ENCODE data around the gene FAM174B. TPM values are rescaled to one million over a fixed set of nuclear protein-coding genes. Genes with fewer than 3 reads are reported as not detected.

FAM174B gene
- 10 to 100 TPM; 25.2 to 25.7 TPM for total RNA-seq

DNA sequence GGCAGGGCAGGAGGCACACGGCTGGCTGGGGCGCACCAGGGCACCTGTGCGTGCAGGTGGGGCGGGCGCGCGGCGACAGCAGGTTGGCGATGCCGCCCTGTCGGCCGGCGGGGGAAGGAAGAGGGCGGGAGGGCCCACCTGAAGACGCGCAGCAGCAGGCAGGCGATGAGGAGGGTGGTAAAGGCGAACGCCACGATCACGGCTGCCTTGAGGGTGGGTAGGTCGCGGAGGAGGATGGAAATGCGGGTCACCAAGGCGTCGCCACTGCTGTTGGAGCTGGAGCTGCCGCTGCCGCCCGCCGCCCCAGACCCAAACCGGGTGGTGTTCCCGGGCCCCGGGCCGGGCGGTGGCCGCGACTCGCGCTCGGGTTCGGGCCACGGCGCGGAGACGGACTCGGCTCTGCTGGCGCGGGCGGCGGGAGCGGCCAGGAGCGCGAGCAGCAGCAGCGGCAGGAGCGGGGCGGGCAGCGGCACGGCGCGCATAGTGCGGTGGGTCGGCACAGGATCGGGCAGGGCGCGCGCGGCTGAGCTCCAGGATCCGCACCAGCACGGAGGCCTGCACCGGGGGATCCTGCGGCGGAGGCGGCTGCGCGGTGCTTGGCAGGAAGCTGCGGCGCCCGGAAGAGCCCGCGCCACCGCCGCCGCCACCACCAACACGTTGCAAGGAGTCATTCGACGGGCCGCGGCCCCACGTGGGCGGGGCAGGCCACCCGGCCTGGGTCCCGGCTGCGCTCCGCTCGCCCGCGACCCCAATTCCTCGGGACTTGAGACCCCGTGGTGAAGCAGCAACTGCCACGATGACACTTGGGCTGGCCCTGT is at the start of gene FAM174B:
FAM174B (minus strand) TSS at position 598 of the 818 bp plus-strand sequence.
- DNase-seq, result peak; percentile 54
- H3K4me3 ChIP-seq, result peak within 1 kb of the TSS; percentile 57
- H3K27ac ChIP-seq, result peak within 1 kb of the TSS; percentile 43
- no peaks in the 10 kb centered on the region for H3K36me3 ChIP-seq
- H3K27me3 ChIP-seq, result no peaks in the 10 kb centered on the region
- peak within 1 kb of the TSS in 1 of 2 donors; percentile 61 for H3K9ac ChIP-seq (ENCODE audit: low read depth in 2 of 2, low read length in 2 of 2)
- TF ChIP-seq, protein P1, sequence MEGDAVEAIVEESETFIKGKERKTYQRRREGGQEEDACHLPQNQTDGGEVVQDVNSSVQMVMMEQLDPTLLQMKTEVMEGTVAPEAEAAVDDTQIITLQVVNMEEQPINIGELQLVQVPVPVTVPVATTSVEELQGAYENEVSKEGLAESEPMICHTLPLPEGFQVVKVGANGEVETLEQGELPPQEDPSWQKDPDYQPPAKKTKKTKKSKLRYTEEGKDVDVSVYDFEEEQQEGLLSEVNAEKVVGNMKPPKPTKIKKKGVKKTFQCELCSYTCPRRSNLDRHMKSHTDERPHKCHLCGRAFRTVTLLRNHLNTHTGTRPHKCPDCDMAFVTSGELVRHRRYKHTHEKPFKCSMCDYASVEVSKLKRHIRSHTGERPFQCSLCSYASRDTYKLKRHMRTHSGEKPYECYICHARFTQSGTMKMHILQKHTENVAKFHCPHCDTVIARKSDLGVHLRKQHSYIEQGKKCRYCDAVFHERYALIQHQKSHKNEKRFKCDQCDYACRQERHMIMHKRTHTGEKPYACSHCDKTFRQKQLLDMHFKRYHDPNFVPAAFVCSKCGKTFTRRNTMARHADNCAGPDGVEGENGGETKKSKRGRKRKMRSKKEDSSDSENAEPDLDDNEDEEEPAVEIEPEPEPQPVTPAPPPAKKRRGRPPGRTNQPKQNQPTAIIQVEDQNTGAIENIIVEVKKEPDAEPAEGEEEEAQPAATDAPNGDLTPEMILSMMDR (IDR thresholded peaks at IDR 0.05), result no peak
- H3K4me1 ChIP-seq, result no peaks in the 10 kb centered on the region
- intact Hi-C loops (cut with DNase I), result no loop called here
- no peaks in the 10 kb centered on the region for H3K9me3 ChIP-seq

DNA sequence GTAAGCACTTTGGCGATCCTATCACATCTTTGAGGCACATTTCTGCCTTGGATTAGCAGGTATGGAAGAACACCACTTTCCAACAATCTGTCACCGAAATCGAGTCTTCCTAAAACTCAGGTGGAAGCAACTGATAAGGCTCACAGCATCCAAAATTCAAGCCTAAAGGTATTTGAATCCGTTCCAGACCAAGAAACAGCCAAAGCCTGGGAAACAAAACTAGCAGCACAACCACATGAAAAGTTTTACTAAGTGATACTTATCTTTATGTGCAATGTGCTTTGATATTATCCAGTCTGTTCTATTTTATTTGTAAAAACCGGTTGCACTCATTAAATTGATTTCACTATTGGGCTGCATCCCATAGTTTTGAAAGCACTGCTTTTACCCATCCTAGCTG is 40.5 kb upstream of the FAM174B start:
- Histone ChIP-seq H3K9me3 (no peaks in the 10 kb centered on the region), H3K9ac (ENCODE audit: low read depth in 2 of 2, low read length in 2 of 2) (no peak overlapping the region), H3K36me3 (no peaks in the 10 kb centered on the region), H3K4me3 (no peak overlapping the region), H3K27me3 (no peaks in the 10 kb centered on the region), H3K4me1 (no peaks in the 10 kb centered on the region), H3K27ac (no peak overlapping the region)
- DNase-seq, result no peak
- intact Hi-C loops (cut with DNase I), result no loop called here
- TF ChIP-seq, protein P1 (IDR thresholded peaks at IDR 0.05), result no peak

DNA sequence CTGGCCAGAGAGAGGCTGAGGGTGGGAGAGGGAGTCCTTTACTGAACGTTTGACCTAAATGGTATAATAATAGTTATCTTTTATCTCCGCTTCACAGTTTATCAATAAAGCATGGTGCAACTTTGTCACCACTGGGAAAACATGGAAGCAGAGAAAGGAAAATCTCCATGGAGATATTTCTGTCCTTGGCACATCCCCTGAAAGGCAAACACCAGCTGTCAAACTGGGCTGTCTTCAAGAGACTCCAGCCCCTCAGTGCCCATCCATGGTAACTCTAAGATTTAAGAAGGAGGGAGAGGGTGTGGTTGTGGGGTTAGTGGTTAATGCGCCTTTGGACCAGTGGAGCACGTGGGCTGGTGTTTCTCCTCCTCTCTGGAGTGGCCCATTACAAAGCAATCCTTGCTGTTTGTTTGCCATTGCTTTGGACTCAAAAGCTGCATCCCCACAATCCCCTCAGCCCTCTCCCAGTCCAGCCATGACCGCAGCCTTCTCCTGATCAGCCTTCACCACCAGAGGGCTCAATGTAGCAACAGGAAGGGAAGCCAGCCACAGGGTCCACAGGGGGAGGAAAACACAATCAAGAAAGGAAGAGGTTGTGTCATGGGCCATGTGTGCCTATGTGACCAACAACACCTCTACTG is 38.2 kb upstream of the FAM174B start:
- Histone ChIP-seq H3K9me3 (no peaks in the 10 kb centered on the region), H3K4me1 (no peaks in the 10 kb centered on the region), H3K27ac (no peak overlapping the region), H3K36me3 (no peaks in the 10 kb centered on the region), H3K9ac (ENCODE audit: low read depth in 2 of 2, low read length in 2 of 2) (no peak overlapping the region), H3K4me3 (no peak overlapping the region), H3K27me3 (no peaks in the 10 kb centered on the region)
- intact Hi-C loops (cut with DNase I), result no loop called here
- DNase-seq, result no peak
- TF ChIP-seq, protein P1 (IDR thresholded peaks at IDR 0.05), result no peak

DNA sequence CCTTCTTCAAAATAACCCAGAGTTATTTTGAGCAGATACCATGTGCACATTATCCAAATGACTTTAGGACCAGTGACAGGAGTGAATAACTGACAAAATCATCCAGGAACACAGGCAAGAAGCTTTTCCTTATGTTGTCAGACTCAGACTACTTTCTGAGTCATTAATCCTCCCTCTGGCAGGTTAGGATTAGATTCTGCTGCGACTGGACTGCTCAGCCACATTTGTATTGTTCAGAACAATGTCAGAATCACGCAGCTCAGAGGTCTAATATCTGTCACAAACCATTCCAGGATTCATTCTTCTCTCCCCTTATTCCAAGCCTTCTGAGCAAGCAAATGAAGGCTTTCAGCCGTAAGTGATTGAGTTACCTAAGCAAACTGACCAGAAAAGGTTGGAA is 34.8 kb upstream of the FAM174B start:
- no peak for DNase-seq
- Histone ChIP-seq H3K9me3 (no peaks in the 10 kb centered on the region), H3K27me3 (no peaks in the 10 kb centered on the region), H3K4me1 (no peaks in the 10 kb centered on the region), H3K9ac (ENCODE audit: low read depth in 2 of 2, low read length in 2 of 2) (no peak overlapping the region), H3K36me3 (no peaks in the 10 kb centered on the region), H3K27ac (no peak overlapping the region), H3K4me3 (no peak overlapping the region)
- intact Hi-C loops (cut with DNase I), result no loop called here
- TF ChIP-seq, protein P1 (IDR thresholded peaks at IDR 0.05), result no peak

DNA sequence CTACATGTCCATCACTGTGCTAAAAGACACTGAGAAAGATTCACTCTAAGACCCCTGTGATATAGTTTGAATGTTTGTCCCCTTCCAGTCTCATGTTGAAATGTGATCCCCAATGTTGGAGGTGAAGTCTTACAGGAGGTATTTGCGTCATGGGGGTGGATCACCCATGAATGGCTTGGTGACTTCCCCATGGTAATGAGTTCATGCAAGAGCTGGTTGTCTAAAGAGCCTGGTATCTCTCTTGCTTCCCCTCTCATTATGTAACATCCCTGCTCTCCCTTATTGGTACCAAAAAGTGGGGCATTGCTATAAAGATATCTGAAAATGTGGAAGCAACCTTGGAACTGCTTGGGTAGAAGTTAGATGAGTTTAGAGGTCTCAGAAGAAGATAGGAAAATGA is 32.2 kb upstream of the FAM174B start:
- TF ChIP-seq, protein P1 (IDR thresholded peaks at IDR 0.05), result no peak
- intact Hi-C loops (cut with DNase I), result no loop called here
- Histone ChIP-seq H3K4me1 (no peaks in the 10 kb centered on the region), H3K9ac (ENCODE audit: low read depth in 2 of 2, low read length in 2 of 2) (no peak overlapping the region), H3K27me3 (no peaks in the 10 kb centered on the region), H3K36me3 (no peaks in the 10 kb centered on the region), H3K9me3 (no peaks in the 10 kb centered on the region), H3K4me3 (no peak overlapping the region), H3K27ac (no peak overlapping the region)
- no peak for DNase-seq
